ENCODE results near the gene SLC15A2.
"Not testable (repeated sequence)": the region's sequence is repeated elsewhere in the genome, so short reads cannot be mapped to it uniquely, and the experiment has no call there.

The SLC15A2 gene

GRCh38 chr3:121924734-121925133 is 30.5 kb downstream of the SLC15A2 start:
- no peak for DNase-seq

- DNase-seq, result no peak
These were observed 32.2 kb downstream of the SLC15A2 start for GRCh38 chr3:121926380-121926779.

DNA sequence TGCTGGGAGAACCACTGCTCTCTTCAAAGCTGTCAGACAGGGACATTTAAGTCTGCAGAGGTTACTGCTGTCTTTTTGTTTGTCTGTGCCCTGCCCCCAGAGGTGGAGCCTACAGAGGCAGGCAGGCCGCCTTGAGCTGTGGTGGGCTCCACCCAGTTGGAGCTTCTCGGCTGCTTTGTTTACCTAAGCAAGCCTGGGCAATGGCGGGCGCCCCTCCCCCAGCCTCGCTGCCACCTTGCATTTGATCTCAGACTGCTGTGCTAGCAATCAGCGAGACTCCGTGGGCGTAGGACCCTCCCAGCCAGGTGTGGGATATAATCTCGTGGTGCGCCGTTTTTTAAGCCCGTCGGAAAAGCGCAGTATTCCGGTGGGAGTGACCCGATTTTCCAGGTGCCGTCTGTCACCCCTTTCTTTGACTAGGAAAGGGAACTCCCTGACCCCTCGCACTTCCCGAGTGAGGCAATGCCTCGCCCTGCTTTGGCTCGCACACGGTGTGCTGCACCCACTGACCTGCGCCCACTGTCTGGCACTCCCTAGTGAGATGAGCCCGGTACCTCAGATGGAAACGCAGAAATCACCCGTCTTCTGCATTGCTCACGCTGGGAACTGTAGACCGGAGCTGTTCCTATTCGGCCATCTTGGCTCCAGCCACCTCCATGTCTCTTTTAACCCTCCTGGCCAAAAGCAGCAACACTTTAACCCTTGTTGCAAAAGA is 44.1 kb downstream of the SLC15A2 start:
- DNase-seq, result not testable (repeated sequence)

DNA sequence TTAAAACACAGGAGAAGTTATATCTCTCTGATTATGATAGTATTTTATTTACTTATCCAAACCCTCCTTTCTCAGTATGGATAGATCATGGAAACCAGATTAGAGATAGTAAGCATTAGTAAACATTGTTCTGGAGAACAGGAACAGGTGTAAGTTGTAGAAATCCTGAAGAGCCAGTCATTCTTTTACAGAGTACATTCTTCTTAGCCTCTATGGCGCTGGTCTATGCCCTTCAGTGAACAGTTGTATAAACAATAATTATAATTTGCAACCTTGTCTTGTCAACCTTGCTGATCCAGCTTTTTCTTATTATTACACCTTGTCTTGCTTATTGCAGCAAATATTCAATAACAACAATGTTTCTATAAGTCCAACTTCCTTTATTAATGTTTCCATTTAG is 47.4 kb downstream of the SLC15A2 start:
- DNase-seq, result no peak

DNA sequence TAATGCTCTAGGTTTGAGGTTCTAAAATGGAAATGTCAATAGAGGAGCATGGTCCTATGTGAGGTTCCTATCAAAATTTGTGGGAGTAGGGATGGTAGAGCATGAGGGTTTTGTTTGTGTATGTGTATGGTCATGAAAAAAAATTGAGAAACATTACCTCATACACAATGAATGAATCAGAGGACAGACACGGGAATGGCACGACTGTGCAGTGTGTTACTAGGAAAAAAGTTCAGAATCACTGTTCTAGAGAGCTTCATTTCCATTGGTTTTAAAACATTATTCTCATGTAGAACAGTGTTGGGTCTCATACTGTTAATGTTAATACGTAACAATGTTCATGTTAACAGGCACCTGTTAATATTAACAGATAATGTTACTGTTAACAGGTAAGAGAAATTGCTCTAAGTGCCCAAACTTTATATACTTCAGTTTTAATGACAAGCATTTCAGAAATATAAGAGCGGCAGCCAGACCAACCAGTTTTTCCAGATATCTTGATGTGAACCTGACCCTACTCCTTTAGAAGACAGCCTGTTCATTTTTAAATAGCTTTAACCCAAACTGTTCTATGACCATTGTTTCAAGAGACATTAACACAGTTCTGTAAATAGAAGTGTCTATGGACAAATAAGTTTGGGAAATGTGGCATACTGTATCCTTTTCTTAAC is 48.0 kb downstream of the SLC15A2 start:
- no peak for DNase-seq

- DNase-seq, result no peak
These were observed 49.2 kb downstream of the SLC15A2 start for GRCh38 chr3:121943431-121943830.

DNA sequence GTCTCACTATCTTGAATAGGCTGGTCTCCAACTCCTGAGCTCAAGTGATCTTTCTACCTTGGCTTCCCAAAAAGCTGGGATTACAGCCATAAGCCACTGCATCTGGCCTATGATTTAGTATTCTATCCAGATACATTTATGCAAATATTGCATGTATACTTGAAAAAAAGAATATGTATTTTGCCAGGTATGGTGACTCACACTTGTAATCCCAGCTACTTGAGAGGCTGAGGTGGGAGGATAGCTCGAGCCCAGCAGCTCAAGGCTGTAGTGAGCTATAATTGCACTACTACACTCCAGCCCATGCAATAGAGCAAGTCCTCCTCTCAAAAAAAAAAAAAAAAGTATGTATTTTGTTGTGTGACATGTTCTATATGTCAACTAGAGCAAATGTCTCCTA is 54.4 kb downstream of the SLC15A2 start:
- DNase-seq, result no peak

- DNase-seq, result no peak
These were observed 57.2 kb downstream of the SLC15A2 start for GRCh38 chr3:121951291-121951919.

GRCh38 chr3:121956363-121956762 is 62.2 kb downstream of the SLC15A2 start:
- no peak for DNase-seq

DNA sequence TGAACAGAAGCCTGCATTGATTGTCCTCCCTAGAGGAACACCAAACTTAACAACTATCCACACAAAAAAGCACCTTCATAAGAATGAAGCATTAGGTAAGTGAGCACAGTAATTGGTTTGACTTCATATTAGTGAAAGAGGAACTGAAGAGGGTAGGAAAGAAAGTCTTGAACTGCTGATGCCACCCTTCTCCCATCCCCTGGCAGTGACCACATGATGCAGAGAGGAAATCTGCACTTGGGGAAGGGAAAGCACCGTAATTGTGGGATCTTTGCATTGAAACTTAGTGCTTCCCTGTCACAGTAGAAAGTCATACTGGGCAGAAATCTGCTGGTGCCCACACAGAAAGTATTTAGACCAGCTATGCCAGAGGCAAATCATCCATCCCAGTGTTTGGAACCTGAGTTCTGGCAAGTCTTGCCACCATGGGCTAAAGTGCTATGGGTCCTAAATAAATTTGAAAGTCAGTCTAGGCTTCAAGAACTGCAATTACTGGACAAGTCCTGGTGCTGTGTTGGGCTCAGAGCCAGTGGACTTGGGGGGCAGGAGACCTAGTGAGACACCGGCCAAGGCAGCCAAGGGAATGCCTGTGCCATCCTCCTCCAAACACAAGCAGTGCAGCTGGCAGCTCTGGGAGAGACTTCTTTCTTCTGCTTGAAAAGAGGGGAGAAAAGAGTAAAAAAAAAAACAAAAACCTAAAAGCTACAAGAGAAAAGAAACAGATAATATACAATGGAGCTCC is 63.6 kb downstream of the SLC15A2 start:
- DNase-seq, result no peak

DNA sequence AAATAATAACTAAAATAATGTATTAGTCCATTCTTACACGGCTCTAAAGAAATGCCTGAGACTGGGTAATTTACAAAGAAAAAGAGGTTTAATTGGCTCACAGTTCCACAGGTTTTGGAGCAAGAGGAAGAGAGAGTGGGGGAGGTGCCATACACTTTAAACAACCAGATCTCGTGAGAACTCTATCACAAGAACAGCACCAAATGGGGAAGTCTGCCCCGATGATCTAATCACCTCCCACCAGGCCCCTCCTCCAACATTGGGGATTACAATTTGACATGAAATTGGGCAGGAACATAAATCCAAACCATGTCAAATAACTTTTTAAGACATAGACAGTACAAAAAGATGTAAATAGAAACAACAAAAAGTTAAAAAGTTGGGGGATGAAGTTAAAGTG is 64.6 kb downstream of the SLC15A2 start:
- DNase-seq, result no peak

GRCh38 chr3:121961283-121961682 is 67.1 kb downstream of the SLC15A2 start:
- no peak for DNase-seq

DNA sequence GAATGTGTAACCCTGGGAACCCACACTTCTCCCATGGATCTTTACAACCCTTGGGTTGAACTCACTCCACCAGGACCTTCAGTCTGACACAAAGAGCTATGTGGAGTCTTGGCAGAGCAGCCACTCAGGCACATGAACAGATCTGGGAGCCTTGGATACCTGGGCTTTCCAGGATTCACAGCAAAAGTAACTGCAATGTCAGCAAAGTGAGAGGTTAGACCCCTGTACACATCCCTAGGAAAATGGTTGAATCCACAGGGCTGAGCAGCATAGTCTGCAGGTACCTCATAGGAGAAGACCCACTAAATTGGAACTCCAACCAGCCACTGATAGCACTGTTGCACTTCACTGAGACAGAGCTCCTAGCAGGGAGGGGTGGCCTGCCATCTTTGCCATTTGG is 68.2 kb downstream of the SLC15A2 start:
- no peak for DNase-seq

DNA sequence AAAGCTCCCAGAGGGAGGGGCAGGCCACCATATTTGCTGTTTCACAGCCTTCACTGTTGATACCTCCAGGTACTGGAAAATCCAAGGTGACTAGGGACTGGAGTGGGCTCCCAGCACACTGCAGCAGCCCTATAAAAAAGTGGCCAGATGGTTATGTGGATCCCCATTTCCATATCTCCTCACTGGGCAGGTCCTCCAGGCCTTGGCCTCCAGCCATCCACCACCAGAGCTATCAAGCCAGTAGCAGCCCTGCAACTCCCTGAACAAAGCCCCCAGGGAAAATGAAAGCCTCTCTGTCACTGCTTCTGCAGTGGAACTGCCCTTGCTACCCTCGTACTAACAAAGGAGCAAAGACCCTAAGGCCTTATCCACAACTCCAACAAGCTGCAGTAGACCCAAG is 69.4 kb downstream of the SLC15A2 start:
- no peak for DNase-seq

DNA sequence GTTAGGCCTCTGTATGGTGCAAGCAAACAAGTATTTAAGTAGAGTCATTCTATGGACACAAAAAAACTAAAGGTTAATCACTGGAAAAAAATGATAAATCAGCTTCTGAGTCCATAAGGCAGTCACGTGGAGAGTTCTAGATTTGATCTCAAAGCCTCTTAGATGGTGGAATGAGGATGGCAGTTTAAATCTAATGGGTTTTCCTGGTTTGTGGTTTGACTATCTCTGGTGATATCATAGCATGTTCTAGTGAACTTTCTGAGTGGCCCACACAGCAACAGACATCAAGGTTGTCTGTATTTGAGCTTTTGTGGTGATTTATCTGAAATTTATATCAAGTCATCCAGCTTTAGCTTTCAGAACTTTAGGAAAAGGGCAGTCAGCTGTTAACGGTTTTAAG is 75.4 kb downstream of the SLC15A2 start:
- no peak for DNase-seq

- no peak for DNase-seq
These were observed 75.8 kb downstream of the SLC15A2 start for GRCh38 chr3:121970047-121970446.

GRCh38 chr3:121974601-121975111 is 80.5 kb downstream of the SLC15A2 start:
- no peak for DNase-seq

DNA sequence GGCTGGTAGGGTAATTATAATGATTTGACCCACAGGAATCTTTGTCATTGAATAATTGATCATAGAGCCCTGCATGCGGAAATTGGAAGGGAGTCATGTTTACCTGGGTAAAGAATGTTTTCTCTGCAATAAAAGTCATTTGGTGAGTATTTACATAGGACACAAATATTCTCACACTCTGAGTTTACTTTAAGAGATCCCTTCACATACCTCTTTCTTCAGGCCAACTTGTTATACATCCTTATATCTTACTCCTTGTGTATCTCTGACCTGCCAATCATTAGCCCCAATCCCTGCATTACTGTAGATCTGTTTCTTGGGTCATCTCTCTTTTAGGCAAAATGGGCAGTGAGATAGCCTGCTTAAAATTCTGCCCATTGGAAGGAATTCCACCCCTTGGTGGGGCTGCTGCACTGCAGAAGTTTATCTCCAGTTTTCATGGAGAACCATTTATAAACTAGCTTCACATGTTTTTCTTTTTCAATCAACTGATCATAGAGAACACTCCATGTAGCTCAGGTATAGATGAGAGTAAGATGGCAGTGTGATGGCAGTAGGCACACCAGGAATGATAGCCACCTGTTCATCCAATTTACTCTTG is 81.6 kb downstream of the SLC15A2 start:
- no peak for DNase-seq

DNA sequence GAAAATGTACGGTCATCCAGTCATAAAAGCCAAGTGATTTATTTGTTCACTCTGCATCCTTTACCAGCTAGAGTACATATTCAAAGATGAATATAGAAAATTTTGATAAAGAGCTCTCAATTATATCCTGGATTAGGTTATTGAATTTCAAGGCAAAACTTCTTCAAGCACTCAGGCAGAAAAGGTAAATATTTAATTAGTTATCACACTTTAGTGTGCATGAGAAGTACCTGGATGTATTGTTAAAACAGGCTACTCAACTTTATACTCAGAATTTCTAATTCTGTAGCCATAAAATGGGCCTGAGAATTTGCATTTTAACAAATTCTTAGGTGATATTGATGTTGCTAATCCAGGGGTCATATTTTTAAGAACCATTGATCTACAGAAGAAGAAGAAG is 82.5 kb downstream of the SLC15A2 start:
- no peak for DNase-seq

- DNase-seq, result no peak
These were observed 85.0 kb downstream of the SLC15A2 start for GRCh38 chr3:121979246-121979645.

GRCh38 chr3:121979734-121980449 is 85.7 kb downstream of the SLC15A2 start:
- DNase-seq, result no peak

GRCh38 chr3:121980450-121980796 is 86.2 kb downstream of the SLC15A2 start:
- DNase-seq, result no peak

All from activated naive CD4-positive, alpha-beta T cell (primary cell).